NOMO-1 treated with dmso at 0.1 percent for 144 hours (cell line): ENCODE measurements around the gene OR52D1.

Source experiments
- DNase-seq: peaks from one replicate; lab custom pipeline; 2025; ENCODE audit not compliant: unreplicated experiment; lab: John Stamatoyannopoulos, UW

OR52D1 gene

GRCh38 chr11:5509803-5510202, 21.3 kb downstream of the OR52D1 start, which contains the start of gene UBQLN3:
Gene UBQLN3, minus strand, starts transcription at chr11:5509957. Its CDS starts 399 bp downstream, at chr11:5509558.
- no peak for DNase-seq

DNA sequence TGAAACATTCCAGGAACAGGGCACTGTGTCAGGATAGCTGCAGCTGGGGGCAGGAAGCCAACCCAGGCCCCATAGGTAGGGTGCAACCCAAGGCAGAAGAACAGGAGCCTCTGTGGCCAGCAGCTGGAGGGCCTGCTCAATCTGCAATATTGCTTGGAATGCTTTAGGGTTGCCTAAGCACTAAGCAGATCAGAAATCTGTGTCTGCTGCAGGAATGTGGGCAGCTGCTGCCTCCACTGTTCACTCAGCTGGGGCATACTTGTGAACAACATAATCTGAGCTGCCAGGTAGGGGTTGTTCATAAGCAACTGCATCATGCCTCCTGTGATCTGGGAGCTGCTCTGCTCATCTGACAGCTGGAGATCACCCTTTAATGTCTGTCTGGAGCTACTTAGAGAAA, 26.4 kb downstream of the OR52D1 start:
- no peak for DNase-seq

- no peak for DNase-seq
These were observed 28.1 kb downstream of the OR52D1 start, which contains the start of gene UBQLNL for GRCh38 chr11:5516599-5516998. Gene UBQLNL, minus strand, starts transcription at chr11:5516699. Its CDS starts 258 bp downstream, at chr11:5516441.

GRCh38 chr11:5521540-5521939, 33.1 kb downstream of the OR52D1 start:
- DNase-seq, result no peak

DNA sequence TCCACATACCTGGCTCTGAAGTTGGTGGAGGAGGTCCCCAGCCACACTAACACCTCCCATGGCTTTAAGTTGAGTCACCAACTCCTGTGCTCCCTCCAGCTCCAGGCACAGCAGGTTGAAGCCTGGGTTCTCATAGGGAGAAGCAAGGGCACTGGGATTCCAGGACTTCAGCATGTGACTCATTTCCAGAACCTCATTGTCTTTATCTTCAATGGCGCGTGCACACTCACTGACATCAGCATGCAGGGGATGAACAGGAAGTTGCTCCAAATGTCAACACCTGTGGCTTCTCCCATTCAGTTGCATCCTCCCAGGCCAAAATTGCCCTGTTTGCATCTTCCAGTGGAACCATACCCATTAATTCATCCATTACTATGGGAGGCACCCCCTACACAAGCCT, 33.8 kb downstream of the OR52D1 start:
- no peak for DNase-seq

- DNase-seq, result no peak
These were observed 36.3 kb downstream of the OR52D1 start for GRCh38 chr11:5524756-5525155.

DNA sequence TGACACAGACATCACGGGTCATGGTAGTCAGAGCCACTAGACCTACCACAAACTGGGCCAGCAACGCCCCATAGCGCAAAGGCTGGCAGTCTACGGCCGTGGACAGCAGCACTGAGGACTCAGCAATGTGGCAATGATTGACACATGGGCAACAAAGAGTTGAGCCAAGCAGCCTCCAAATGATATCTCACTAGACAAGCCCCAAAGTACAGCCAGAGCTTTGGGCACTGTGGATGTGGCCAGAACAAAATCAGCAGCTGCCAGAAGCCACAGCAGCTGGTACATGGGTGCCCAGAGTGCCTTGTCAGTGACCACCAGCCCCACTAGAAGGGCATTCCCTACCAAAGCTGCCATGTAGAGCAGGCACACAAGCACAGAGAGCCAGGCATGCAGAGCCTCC, 39.2 kb downstream of the OR52D1 start:
- DNase-seq, result no peak

GRCh38 chr11:5528495-5528894, 40.0 kb downstream of the OR52D1 start:
- DNase-seq, result no peak

GRCh38 chr11:5531053-5531831, 42.8 kb downstream of the OR52D1 start:
- DNase-seq, result no peak

DNA sequence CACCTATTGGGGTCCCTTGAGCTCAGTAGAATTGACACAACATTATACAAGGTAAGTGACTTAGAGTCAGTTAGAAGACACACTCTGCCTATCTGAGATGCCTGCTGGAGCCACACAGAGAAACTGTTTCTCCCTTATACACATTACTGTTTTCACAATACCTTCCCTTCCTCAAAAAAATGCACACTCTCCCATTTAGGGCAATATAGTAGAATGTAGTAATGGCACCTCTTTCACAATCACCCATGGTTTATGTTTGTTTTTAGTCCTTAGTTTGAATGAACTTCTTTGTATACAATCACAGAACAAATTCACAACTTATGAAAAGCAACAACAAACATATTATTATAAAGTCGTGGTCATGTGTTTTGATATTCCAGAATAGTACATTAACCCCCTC, 45.6 kb downstream of the OR52D1 start:
- no peak for DNase-seq

DNA sequence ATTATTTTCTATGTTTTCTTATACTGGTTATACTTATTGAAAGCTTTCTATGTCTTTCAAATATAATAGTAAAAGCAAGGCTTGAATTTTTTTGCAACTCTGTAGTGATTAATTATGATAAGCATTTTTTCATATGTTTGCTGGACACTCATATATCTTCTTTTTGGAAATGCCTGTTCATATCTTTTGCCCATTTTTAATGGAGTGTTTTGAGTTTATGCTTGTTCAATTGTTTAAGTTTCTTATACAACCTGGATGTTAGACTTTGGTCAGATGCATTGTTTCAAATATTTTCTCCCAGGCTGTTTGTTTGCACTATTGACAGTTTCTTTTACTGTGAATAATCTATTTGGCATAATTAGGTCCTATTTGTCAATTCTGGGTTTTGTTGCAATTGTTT, 48.0 kb downstream of the OR52D1 start:
- DNase-seq, result no peak
